ENCODE measurements around the gene IL9.

IL9 gene

GRCh38 chr5:135843571-135844337 is 51.9 kb downstream of the IL9 start:
- H3K4me1 ChIP-seq (ENCODE audit: control insufficient read depth, insufficient read depth, low read length) = no peaks in the 10 kb centered on the region
- H3K9me3 ChIP-seq (ENCODE audit: control insufficient read depth, low read length) = no peaks in the 10 kb centered on the region
- H3K27ac ChIP-seq (ENCODE audit: insufficient read depth, low read depth, low read length, poor library complexity, severe bottlenecking) = no peak overlapping the region
- H3K27me3 ChIP-seq (ENCODE audit: control insufficient read depth, insufficient read depth, low read length, poor library complexity, severe bottlenecking) = no peaks in the 10 kb centered on the region
- 90 to 92% methylated on average over 6 of the region's 6 CpGs for WGBS, 2 experiments
- H3K4me3 ChIP-seq (ENCODE audit: insufficient read depth, low read depth, low read length) = no peak overlapping the region
- no peaks in the 10 kb centered on the region for H3K36me3 ChIP-seq (ENCODE audit: control insufficient read depth, insufficient read depth, low read length)

- Histone ChIP-seq H3K27ac (ENCODE audit: insufficient read depth, low read depth, low read length, poor library complexity, severe bottlenecking) (no peak overlapping the region), H3K27me3 (ENCODE audit: control insufficient read depth, insufficient read depth, low read length, poor library complexity, severe bottlenecking) (no peaks in the 10 kb centered on the region), H3K4me3 (ENCODE audit: insufficient read depth, low read depth, low read length) (no peak overlapping the region), H3K4me1 (ENCODE audit: control insufficient read depth, insufficient read depth, low read length) (no peaks in the 10 kb centered on the region), H3K36me3 (ENCODE audit: control insufficient read depth, insufficient read depth, low read length) (no peaks in the 10 kb centered on the region), H3K9me3 (ENCODE audit: control insufficient read depth, low read length) (no peaks in the 10 kb centered on the region)
- WGBS, 2 experiments = 87 to 88% methylated on average over 4 of the region's 4 CpGs
These were observed 52.9 kb downstream of the IL9 start for GRCh38 chr5:135842737-135843136.
